NAMALWA (cell line): ENCODE data around the gene RASD2.
A peak's percentile ranks its signal among the peaks of the same experiment; 100 is the strongest.
"Not testable (repeated sequence)": the region's sequence is repeated elsewhere in the genome, so short reads cannot be mapped to it uniquely, and the experiment has no call there.

Experiments
- DNase-seq: peaks from one replicate; pipeline ENCODE4 v3.0.0-alpha.2; 2015; ENCODE audit warnings: low spot score

RASD2 gene

GRCh38 chr22:35540595-35541253 lies at the start of gene RASD2:
RASD2 (plus strand) TSS chr22:35540831; CDS start chr22:35546810, 5,979 bp downstream.
- peak; percentile 61 for DNase-seq

- not testable (repeated sequence) for DNase-seq
Measured at GRCh38 chr22:35491061-35491907, 49.3 kb upstream of the RASD2 start.

DNA sequence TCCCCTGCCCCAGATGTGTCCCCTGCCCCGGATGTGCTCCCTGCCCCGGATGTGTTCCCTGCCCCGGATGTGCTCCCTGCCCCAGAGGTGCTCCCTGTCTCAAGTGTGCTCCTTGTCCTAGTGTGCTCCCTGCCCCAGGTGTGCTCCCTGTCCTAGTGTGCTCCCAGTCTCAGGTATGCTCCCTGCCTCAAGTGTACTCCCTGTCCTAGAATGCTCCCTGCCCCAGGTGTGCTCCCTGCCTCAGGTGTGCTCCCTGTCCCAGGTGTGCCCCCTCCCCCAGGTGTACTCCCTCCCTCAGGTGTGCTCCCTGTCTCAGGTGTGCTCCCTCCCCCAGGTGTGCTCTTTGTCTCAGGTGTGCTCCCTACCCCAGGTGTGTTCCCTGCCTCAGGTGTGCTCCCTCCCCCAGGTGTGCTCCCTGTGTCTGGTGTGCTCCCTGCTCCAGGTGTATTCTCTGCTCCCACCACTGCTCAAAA lies 48.7 kb upstream of the RASD2 start:
- no peak for DNase-seq

DNA sequence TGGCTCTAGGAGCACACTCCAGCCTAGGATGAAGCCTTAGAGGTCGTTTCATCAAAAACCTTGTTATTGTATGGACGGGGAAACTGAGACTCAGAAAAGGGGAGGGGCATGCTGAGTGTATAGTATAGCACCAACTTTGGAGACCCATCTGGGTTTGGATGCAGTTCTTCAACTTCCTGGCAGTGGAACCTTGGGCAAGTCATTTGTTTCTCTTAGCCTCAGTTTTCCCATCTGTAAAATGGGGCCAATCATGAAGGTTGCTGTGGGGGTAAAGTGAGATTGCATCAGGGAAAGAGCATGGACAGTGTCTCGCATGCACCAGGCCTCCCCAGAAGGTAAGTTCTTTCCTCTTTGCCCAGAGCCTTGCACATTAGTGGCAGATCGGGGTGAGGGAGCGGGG lies 47.6 kb upstream of the RASD2 start:
- DNase-seq = no peak

GRCh38 chr22:35495711-35496110 lies 44.9 kb upstream of the RASD2 start:
- DNase-seq = not testable (repeated sequence)

GRCh38 chr22:35496768-35497312 lies 43.8 kb upstream of the RASD2 start:
- DNase-seq = no peak

DNA sequence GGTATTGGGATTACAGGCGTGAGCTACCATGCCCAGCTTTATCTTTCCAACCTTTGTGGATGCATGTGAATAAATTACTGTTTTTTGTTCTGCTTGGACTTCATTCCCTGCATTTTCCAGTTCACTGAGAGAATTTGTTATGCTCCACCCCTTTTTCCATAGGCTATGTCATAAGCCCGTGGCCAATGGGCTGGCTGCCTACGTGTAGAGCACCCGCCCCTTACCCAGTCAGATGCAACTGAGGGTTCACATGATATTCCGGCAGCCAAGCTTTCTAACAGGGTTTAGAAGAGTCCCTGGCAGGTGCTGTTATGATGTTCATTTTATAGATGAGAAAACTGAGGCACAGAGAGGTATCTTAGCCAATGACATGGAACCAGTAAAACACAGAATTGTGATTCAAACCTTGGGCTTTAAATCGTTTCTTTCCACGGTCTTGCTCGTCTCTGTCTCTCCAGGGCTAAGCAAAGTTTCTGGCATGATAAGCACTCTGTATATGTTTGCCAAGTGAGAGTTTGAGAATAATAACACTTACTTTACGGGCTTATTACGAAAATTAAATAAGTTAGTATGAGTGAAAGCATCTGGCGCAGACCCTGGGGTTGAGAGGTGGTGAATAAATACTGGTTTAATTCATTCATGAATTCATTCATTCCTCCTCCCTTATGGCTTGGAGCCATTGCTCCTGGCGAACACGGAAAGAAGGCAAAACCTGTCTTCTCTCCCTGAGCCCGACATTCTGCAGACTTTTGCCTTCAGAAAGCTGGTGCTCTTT lies 42.4 kb upstream of the RASD2 start:
- no peak for DNase-seq

GRCh38 chr22:35502836-35503235 lies 37.8 kb upstream of the RASD2 start:
- no peak for DNase-seq

DNA sequence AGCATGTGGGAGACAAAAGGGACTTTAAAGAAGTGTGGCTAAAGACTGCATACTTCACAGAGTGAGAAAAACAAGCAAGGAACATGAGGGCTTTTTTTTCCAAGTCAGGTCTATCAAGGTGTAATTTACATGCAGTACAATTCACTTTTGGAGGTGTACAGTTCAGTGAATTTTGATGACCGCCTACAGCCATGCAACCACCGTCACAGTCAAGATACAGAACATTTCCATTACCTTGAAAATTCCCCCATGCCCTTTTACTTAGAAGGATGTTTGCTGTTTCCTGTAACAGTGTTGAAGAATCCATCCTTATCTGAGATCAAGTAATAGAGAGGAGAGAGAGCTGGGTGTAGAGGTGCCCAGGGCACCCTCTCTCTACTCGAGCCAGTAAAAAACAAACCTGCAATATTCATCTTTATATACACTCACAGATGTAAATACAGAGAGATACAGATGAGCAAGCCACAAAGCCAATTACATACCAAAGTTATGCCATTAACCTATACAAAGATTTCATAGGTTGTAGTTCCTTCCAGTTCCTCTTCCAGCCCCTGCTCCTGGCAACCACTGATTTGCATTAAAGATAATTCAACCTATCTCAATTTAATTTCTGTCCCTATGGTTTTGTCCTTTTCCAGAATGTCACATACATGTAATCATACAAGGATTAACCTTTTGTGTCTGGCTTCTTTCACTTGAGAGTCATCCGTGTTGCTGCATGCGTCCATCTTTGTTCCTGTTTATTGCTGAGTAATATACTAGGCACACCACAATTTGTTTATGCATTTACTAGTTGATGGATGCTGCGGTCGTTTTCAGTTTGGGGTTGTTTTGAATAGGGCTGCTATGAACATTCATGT lies 35.0 kb upstream of the RASD2 start:
- no peak for DNase-seq

GRCh38 chr22:35506259-35506570 lies 34.4 kb upstream of the RASD2 start:
- no peak for DNase-seq

- DNase-seq = not testable (repeated sequence)
Measured at GRCh38 chr22:35507851-35508250, 32.8 kb upstream of the RASD2 start.

DNA sequence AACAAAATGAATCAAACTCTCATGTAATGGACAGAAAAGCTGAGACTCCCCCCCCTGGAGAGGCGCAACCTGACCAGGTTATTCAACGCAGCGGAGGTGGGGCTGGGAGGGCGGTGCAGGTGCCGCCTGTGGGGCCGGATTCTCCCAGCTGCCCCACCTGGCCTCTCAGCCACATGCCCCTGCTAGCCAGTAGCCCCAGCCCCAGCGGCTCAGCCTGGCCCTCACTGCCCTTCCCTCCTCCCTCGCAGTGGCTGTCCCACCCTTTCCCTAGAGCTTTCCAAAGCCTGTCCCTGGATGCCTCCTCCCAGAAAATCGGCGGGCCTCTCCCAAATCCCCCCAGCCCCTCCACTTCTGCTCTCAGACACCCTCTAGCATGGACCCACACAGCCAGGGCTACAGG lies 31.2 kb upstream of the RASD2 start:
- no peak for DNase-seq

DNA sequence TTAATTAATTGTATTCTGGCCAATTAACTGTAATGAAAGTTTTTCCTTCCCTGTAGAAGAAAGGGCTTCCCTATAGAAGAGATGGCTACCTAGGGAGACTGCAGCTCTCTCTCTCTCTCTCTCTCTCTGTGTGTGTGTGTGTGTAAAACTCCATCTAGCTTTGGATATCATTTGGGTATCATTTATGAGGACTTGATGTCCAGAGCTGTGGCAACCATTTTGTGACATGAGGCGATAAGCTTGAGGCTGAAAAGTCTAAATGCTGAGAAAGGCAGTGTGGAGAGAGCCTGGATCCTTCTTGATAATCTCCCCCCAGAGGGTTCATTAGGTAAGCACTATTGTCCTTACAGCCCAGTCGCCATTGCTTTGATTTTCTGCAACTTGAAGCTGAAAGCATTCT lies 30.7 kb upstream of the RASD2 start:
- DNase-seq = no peak

DNA sequence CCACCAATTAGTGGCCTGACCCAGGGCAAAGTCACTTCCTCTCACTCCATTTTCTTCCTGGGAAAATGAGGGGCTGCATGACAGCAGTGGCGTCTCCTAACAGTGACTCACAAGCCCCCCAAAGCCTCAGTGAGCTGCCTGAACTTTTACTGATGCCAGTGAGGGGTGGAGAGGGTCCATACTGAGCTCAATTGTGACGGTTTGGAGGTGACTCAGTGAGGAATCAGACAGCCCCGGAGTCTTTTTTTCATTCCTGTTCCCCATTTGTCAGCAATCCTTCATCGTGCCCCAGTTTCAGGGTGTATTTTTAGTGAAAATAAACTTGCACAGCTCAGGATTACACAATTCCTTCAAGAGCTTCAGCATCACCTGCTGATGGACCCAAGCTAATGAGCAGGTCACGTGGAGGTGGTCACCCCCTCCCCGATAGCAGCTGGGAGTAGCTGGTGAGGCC lies 30.1 kb upstream of the RASD2 start:
- DNase-seq = no peak

DNA sequence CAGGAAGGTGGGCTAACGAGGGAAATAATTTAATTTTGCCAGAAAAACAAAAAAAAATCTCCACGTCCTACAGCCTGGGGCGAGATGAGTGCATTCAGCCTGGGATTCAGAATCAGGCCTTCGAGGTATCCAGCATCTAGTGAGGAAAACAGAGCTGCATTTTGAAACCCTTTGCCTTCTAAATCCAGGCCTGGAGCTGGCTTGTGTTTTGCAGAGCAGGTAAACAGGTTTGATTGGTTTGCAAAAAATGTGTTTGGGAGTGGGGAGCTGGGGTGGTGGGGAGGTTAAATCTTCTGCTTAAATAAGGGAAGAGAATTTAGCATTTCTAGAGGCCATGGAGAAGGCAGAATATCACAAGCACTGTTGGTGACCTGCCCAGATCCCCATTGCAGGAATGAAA lies 29.7 kb upstream of the RASD2 start:
- no peak for DNase-seq

DNA sequence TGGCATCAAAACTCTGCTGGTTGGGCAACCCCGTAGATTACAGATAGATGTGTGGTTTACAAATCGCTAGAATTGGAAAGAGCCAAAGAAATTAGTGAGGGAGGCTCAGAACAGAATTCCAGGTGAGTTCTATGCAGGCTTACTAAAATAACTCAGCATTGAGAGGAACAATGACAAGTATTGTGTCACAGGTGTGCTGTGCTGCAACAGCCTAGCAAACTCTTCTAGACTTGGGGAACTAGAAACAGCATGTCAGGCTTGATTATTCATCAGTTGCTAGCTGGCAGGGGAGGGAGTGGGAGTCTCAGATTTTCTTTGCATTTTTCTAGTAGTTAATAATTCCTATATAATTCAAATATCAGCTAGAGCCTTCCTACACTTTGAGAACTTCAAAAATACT lies 26.3 kb upstream of the RASD2 start:
- no peak for DNase-seq

DNA sequence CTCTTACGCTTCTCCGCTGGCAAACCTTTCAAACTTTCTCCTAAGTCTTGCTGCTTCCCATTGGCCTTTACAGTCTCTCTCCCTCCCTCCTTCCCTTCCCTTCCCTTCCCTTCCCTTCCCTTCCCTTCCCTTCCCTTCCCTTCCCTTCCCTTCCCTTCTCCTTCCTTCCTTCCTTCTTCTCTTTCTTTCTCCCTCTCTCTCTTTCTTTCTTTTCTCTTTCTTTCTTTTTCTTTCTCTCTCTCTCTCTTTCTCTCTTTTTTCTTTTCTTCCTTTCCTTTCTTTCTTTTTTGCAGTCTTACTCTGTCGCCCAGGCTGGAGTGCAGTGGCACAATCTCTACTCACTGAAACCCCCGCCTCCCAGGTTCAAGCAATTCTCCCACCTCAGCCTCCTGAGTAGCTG lies 24.7 kb upstream of the RASD2 start:
- not testable (repeated sequence) for DNase-seq

DNA sequence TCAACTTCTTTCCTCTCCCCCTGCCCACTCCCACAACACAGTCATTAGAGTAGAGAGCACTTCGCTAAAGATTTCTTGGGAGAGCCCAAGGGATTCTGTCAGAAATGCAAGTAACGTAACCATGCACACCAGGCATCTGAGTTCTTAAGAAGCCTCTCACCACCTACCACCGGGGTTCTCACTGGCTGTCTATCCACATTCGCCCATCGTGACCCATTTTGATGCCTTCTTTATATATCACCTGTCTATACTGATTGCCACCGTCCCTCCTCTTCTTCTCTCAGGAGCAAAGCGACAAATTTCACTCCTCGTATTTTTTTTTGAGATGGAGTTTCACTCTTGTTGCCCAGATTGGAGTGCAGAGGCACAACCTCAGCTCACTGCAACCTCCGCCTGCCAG lies 23.9 kb upstream of the RASD2 start:
- no peak for DNase-seq

GRCh38 chr22:35517207-35517606 lies 23.4 kb upstream of the RASD2 start:
- no peak for DNase-seq

DNA sequence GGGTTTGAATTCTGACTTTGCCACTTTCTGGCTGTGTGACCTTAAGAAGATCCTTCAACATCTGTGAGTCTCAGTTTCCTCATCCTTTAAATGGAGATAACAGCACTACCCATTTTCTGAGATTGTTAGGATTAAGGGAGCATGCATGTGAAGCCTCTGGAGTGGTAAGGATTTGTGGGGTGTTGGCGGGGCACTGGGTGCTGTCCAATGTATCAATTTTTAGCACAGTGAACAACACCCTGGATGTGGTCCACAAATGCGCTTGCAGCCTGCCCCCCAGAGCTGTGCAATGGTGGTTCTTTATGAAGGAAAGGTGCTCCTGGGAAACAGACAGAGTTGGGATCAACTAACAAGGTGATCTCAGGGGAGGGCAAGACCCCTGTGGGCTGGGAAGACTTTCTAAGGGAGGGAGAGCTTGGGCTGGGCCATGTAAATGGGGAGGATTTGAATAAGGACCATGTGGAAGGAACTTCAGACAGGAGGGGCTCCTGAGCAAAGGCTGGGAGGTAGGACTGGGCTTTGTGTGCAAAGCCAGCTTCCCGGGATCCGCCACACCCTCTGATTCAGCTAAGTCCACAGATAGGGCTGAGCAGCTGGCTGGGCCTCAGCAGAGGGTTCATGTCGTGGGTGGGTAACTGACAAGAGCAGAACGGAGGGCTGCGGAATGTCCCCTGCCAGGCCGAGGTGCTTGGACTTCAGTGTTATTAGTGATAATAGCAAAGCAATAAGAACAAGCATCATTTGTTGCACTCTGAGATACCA lies 22.7 kb upstream of the RASD2 start:
- no peak for DNase-seq

DNA sequence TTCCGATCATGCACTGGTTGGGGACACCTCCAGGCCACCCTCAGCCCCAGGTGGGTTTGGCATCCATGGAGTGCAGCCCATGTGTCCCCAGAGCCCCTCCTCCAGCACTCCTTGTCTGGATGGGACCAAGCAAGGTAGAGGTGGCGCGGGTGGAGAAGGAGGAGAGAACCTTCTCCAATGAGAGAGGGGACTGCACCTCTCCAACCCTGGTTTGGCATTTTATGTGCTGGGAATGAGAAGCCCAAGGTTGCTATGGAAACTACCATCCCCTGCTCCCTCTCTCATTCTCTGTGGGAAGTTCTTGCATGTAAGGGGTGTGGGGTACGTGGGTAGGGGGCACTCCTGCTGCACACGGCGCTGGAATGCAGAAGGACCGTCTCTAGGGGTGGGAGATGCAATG lies 21.8 kb upstream of the RASD2 start:
- DNase-seq = no peak
